DMS 273 (cell line): ENCODE data around the gene TMEM220.
"Not testable (repeated sequence)": the region's sequence is repeated elsewhere in the genome, so short reads cannot be mapped to it uniquely, and the experiment has no call there.

Source experiments
- DNase-seq: peaks from one replicate; lab custom pipeline; 2025; ENCODE audit not compliant: unreplicated experiment; lab: John Stamatoyannopoulos, UW

TMEM220 gene

DNA sequence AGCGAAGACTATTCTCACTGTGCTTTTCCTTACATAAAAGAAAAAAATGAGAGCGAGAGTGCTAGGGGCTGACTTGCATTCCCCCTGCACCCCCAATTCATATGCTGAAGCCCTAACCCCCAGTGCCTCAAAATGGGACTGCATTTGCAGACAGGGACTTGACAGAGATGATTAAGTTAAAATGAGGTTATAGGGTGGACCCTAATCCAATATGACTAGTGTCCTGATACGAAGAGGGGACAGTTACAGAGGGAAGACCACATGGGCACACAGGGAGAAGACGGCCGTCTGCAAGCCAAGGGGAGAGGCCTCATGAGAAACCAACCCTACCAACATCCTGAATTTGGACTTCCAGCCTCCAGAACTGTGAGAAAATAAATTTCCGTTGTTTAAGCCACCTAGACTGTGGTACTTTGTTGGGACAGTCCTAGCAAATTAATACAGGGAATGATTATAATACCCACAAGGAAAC is 1.6 kb upstream of the TMEM220 start:
- no peak for DNase-seq

DNA sequence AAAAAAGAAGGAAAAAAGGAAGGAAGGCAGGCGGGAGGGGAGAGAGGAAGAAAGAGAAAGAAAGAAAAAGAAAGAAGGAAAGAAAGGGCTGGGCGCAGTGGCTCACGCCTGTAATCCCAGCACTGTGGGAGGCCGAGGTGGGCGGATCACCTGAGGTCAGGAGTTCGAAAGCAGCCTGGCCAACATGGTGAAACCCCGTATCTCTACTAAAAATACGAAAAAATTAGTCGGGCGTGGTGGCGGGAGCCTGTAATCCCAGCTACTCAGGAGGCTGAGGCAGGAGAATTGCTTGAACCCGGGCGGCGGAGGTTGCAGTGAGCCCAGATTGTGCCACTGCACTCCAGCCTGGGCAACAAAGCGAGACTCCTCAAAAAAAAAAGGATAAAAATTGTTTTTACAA is 424 bp upstream of the TMEM220 start:
- DNase-seq, result not testable (repeated sequence)

DNA sequence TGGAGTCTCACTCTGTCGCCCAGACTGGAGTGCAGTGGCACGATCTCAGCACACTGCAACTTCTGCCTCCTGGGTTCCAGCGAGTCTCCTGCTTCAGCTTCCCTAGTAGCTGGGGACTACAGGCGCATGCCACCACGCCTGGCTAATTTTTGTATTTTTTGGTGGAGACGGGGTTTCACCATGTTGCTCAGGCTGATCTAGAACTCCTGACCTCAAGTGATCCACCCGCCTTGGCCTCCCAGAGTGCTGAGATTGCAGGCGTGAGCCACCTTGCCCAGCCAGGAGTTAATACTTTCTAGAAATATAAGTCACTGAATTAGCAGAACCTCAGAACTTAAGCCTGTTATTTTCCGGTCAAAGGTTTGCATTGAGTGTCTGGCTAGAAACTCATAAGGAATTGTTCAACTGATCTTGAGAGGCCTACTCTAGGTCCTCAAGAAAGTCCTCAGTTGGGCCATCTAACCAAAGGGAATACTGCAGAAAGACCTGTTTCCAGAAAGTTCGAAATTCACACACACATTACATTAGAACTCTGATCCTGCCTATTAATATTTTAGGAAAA is 1.4 kb downstream of the TMEM220 start:
- DNase-seq, result no peak

- no peak for DNase-seq
These were observed 2.6 kb downstream of the TMEM220 start for GRCh38 chr17:10727192-10727591.

GRCh38 chr17:10726196-10726595 is 3.6 kb downstream of the TMEM220 start:
- no peak for DNase-seq

- DNase-seq, result no peak
These were observed 4.6 kb downstream of the TMEM220 start for GRCh38 chr17:10725262-10725661.

- no peak for DNase-seq
These were observed 5.2 kb downstream of the TMEM220 start for GRCh38 chr17:10724546-10725195.

DNA sequence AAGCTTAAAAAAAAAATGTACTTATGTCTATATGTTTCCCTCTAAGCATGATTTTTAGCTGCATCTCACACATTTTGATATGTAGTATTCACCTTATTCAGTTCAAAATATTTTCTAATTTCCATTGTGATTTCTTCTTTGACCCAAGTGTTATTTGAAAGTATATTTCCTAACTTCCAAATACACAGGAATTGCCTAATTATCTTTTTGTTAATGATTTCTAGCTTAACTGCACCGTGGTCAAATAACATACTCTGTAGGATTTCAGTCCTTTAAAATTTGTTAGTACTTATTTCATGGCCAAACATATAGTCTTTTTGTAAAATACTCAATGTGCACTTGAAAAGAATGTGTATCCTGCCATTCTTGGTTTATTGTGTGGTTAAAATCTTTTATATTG is 11.3 kb downstream of the TMEM220 start:
- DNase-seq, result no peak

DNA sequence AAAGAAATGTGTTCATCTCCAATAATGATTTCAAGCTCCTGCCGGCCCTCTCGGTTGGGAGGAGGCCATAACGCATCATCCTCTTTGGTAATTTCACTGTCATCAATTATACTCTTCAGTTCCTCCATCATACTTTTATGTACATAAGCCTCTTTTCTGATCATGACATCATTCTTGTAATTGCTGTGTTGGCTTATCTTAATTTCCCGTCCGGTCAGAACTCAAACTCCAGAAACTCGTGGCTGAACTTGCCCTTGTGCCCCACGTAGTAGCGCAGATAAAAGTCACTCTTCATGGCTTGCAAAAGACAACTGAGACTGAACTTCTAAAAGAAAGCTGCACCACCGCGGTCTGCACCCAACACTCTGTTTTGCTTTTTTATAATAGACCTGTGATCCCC is 13.6 kb downstream of the TMEM220 start:
- no peak for DNase-seq

DNA sequence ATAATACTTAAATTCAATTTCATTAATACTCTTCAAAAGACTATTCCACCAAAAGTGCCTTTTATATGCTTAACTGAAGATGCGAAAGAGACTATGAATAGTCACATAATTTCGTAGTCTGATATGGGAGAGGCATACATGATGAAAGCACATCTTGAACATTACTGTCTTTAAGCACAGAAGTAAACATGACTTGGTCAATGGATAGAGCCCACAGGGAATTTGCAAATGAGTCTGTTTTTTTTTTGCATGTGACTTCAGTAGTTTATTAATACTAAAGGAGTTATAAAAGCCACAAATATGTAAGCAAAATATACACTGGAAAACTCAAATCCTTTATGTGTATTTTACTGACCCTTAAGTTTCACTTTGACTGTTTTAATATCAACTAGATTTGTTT is 16.5 kb downstream of the TMEM220 start:
- DNase-seq, result no peak

- DNase-seq, result no peak
These were observed 24.1 kb downstream of the TMEM220 start for GRCh38 chr17:10705727-10706126.

DNA sequence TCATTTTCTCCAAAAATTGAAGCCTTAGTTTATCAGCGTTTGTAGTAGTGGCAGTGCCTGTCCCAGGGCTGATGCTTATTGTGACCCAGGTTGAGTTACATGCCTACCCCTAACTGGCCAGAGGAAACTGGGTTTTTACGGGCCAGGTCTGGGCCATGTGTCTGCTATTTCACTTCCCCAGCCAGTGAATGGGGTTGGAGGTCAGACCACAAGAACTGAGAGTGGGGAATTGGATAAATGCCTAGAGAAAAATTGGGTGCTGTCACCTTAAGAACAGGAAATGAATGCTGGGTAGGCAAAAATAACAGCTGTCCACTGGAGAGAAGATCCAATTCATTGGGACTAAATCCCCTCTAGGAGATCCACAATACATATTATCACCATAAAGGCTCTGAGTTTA is 27.2 kb downstream of the TMEM220 start:
- DNase-seq, result no peak

DNA sequence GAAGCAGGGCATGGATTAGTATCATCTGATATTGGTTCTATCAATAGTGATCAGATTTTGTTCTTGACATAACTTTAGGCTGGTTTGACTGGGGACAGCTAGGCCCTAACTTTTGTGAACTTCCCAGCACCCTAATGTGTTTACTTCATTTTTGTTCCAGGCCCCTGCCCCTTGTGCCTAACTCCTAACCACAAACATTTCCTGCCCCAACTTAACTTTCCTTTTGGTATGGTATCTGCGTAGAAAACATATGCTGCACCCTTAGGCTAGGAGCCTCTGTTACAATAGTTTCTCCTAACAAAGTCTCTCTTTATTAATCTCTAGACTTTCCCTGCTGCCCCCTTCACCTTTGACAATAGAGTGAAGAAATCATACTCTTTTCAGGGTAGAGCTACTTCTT is 30.0 kb downstream of the TMEM220 start:
- DNase-seq, result no peak

- DNase-seq, result peak; percentile 37
These were observed 31.6 kb downstream of the TMEM220 start for GRCh38 chr17:10698096-10698818.

- peak; percentile 94 for DNase-seq
These were observed 32.4 kb downstream of the TMEM220 start, which contains the start of the genes ADPRM and SCO1 for GRCh38 chr17:10697092-10698081. TSS of gene ADPRM (plus strand) at chr17:10697594. CDS start at chr17:10704927, 7,333 bp downstream. TSS of gene SCO1 (minus strand) at chr17:10697533. CDS start at chr17:10697507, 26 bp downstream.

- not testable (repeated sequence) for DNase-seq
These were observed 33.9 kb downstream of the TMEM220 start for GRCh38 chr17:10695875-10696407.

DNA sequence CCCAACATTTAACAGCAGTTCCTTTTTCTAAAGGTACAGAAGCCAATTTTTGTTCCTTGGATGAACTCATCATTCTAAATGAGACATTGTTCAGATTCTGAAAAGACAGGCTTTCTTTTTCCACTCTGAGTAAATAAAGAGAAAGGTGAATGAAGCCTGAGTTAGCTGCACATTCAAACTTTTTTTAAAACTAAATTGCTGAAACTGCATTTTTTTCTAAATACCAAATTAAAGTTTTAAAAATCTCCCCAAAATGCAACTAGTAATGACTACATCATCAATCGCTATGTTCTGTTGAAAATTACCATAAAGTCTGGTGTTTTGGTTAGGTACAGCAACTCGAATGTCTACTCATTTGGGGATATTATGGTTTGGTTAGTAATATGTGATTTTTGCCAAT is 42.3 kb downstream of the TMEM220 start:
- no peak for DNase-seq

GRCh38 chr17:10683853-10684252 is 46.0 kb downstream of the TMEM220 start:
- DNase-seq, result peak; percentile 34

GRCh38 chr17:10681866-10682446 is 47.9 kb downstream of the TMEM220 start:
- no peak for DNase-seq

GRCh38 chr17:10674704-10675103 is 55.1 kb downstream of the TMEM220 start:
- no peak for DNase-seq
